Liver (tissue), 9 donors: Measurements from ENCODE around the gene CMIP. TPM values are rescaled to one million over a fixed set of nuclear protein-coding genes. Genes with fewer than 3 reads are reported as not detected.

Experiments
- DNase-seq: peaks from one replicate; pipeline ENCODE4 v3.0.0-alpha.2; 2017; ENCODE audit warnings: low spot score
- H3K27ac ChIP-seq, 2 donors: one replicate each; pipeline ENCODE4 v1.7.0; 2013; ENCODE audit warnings: inconsistent platforms in 2 of 2, low read length in 2 of 2, control low read depth in 1 of 2, low read depth in 1 of 2, mild to moderate bottlenecking in 1 of 2
- H3K27me3 ChIP-seq, 4 donors: one replicate each; pipeline versions ENCODE4 v1.6.1 to v1.7.0; 2013; ENCODE audit warnings: low read length in 3 of 4, inconsistent platforms in 1 of 4, mild to moderate bottlenecking in 1 of 4, moderate library complexity in 1 of 4; ENCODE audit not compliant: control insufficient read depth in 4 of 4, insufficient read depth in 4 of 4
- H3K36me3 ChIP-seq, 4 donors: one replicate each; pipeline versions ENCODE4 v1.6.1 to v1.7.0; 2013; ENCODE audit warnings: low read length in 3 of 4, mild to moderate bottlenecking in 3 of 4, low read depth in 1 of 4, moderate library complexity in 1 of 4; ENCODE audit not compliant: control insufficient read depth in 4 of 4, insufficient read depth in 3 of 4
- H3K4me1 ChIP-seq, 4 donors: one replicate each; pipeline versions ENCODE4 v1.6.1 to v1.7.0; 2013; ENCODE audit warnings: low read length in 3 of 4, mild to moderate bottlenecking in 3 of 4, moderate library complexity in 1 of 4; ENCODE audit not compliant: control insufficient read depth in 4 of 4, insufficient read depth in 4 of 4
- H3K4me3 ChIP-seq, 3 donors: one replicate each; pipeline versions ENCODE4 v1.6.1 to v1.7.0; 2013; ENCODE audit warnings: low read length in 3 of 3, control low read depth in 1 of 3, low read depth in 1 of 3, mild to moderate bottlenecking in 1 of 3
- H3K9ac ChIP-seq, 2 donors: one replicate each; pipeline ENCODE4 v1.7.0; 2013; ENCODE audit warnings: low read length in 2 of 2, mild to moderate bottlenecking in 2 of 2, moderate library complexity in 2 of 2, control low read depth in 1 of 2, low read depth in 1 of 2
- H3K9me3 ChIP-seq, 4 donors: one replicate each; pipeline versions ENCODE4 v1.6.1 to v1.7.0; 2013; ENCODE audit warnings: low read length in 3 of 4; ENCODE audit not compliant: control insufficient read depth in 4 of 4
- EGR1 ChIP-seq, 2 donors: IDR thresholded peaks; 2 replicates each; pipeline ENCODE4 v1.6.1; 2016 to 2018; ENCODE audit warnings: antibody characterized with exemption in 2 of 2, low read depth in 2 of 2
- FOXA1 ChIP-seq: IDR thresholded peaks from 2 replicates; pipeline ENCODE4 v1.6.1; 2016; ENCODE audit warnings: antibody characterized with exemption
- FOXA2 ChIP-seq: IDR thresholded peaks from 2 replicates; pipeline ENCODE4 v1.6.1; 2016; ENCODE audit warnings: antibody characterized with exemption
- GABPA ChIP-seq, 2 donors: IDR thresholded peaks in 1 of 2; conservative IDR thresholded peaks in 1 of 2; 2 replicates each; pipeline ENCODE4 v1.6.1; 2016; ENCODE audit warnings: antibody characterized with exemption in 2 of 2, mild to moderate bottlenecking in 1 of 2, moderate library complexity in 1 of 2
- HNF4A ChIP-seq, 2 donors: conservative IDR thresholded peaks; 2 replicates each; pipeline ENCODE4 v1.6.1; 2016; ENCODE audit warnings: antibody characterized with exemption in 2 of 2, mild to moderate bottlenecking in 2 of 2
- HNF4G ChIP-seq: IDR thresholded peaks from 2 replicates; pipeline ENCODE4 v1.6.1; 2016; ENCODE audit warnings: antibody characterized with exemption
- JUND ChIP-seq, 2 donors: IDR thresholded peaks; 2 replicates each; pipeline ENCODE4 v1.6.1; 2016; ENCODE audit warnings: antibody characterized with exemption in 2 of 2
- NR2F2 ChIP-seq: IDR thresholded peaks from 2 replicates; pipeline ENCODE4 v1.6.1; 2016; ENCODE audit warnings: antibody characterized with exemption
- RAD21 ChIP-seq, 2 donors: IDR thresholded peaks; 2 replicates each; pipeline ENCODE4 v1.6.1; 2016; ENCODE audit warnings: antibody characterized with exemption in 2 of 2, mild to moderate bottlenecking in 2 of 2
- RXRA ChIP-seq, 2 donors: IDR thresholded peaks; 2 replicates each; pipeline ENCODE4 v1.6.1; 2017 to 2018; ENCODE audit warnings: antibody characterized with exemption in 2 of 2, mild to moderate bottlenecking in 1 of 2
- SP1 ChIP-seq: IDR thresholded peaks from 2 replicates; pipeline ENCODE4 v1.6.1; 2018; ENCODE audit warnings: antibody characterized with exemption, mild to moderate bottlenecking
- TAF1 ChIP-seq: conservative IDR thresholded peaks from 2 replicates; pipeline ENCODE4 v1.6.1; 2016; ENCODE audit warnings: antibody characterized with exemption, mild to moderate bottlenecking
- YY1 ChIP-seq: IDR thresholded peaks from 2 replicates; pipeline ENCODE4 v1.6.1; 2016; ENCODE audit warnings: antibody characterized with exemption, mild to moderate bottlenecking
- WGBS: extraction: QIAGEN DNeasy Blood & Tissue Kit; methylation state at CpG from one replicate; pipeline ENCODE4 v1.1.7; 2013; 5-methylcytosine and 5-hydroxymethylcytosine counted together
- polyA plus RNA-seq, 2 donors: library from polyadenylated mRNA; stranded (reverse) in 1 of 2; unstranded in 1 of 2; fragments of 200-250 nt in 1 of 2; fragments of >200 nt in 1 of 2; fragmentation: Nextera tagmentation in 1 of 2; extraction: Ambion mirVana in 1 of 2; gene quantifications; one replicate each; pipeline versions ENCODE4 v1.2.1 to v1.2.3, GENCODE V29; 2013 to 2015
- total RNA-seq, 2 donors: library from RNA; depleted of rRNA; stranded (reverse); fragments of >200 nt; gene quantifications; one replicate each; pipeline ENCODE4 v1.2.3, GENCODE V29; 2014
- TF ChIP-seq, protein P1 (sequence below): IDR thresholded peaks from 2 replicates; pipeline ENCODE4 v1.6.1; 2016; ENCODE audit warnings: antibody characterized with exemption, mild to moderate bottlenecking
- TF ChIP-seq, protein P2 (sequence below): IDR thresholded peaks from 2 replicates; pipeline ENCODE4 v1.6.1; 2016; ENCODE audit warnings: antibody characterized with exemption
- TF ChIP-seq, protein P3 (sequence below): IDR thresholded peaks from 2 replicates; pipeline ENCODE4 v1.6.1; 2016; ENCODE audit warnings: antibody characterized with exemption
- TF ChIP-seq, protein P4 (sequence below): fragments of 150-350 bp; IDR thresholded peaks from 2 replicates; pipeline ENCODE4 v1.5.1; 2017; ENCODE audit warnings: improper control_type of control experiment, low read depth, low read length; ENCODE audit not compliant: missing input control
- donor health status: healthy.
- donor health status: healthy.
- donor health status: healthy.
- donor health status: healthy.
- donor health status: healthy.

Gene CMIP
- total and polyA plus RNA-seq, 4 donors = 1.7 to 15.6 (median 10.1) TPM

DNA sequence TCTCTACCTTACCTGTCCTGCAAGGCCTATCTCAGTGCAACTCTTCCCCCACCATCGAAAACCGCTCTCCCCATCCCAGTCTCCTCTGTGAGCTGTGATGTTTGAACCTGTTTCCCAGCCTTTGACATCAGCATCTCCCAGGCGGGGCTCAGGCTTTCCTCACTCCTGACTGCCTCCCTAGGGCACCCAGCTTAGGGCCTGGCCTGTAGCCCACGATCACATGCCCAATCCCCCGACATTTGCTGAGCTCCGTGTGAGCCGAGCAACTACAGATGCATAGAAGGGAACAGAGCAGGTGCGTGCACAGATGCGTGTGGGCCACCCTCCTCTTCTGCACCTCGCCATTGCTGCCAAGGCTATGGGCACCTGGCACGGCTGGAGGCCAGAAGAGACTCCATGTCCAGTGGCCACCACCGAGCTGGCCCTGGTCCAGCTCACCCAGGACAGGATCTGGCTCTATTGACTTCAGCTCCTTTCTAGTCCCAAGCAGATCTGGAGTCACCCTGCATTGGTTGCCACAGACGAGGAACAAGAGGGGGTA, 35.5 kb upstream of the CMIP start (continued):
- TF ChIP-seq, protein P1, sequence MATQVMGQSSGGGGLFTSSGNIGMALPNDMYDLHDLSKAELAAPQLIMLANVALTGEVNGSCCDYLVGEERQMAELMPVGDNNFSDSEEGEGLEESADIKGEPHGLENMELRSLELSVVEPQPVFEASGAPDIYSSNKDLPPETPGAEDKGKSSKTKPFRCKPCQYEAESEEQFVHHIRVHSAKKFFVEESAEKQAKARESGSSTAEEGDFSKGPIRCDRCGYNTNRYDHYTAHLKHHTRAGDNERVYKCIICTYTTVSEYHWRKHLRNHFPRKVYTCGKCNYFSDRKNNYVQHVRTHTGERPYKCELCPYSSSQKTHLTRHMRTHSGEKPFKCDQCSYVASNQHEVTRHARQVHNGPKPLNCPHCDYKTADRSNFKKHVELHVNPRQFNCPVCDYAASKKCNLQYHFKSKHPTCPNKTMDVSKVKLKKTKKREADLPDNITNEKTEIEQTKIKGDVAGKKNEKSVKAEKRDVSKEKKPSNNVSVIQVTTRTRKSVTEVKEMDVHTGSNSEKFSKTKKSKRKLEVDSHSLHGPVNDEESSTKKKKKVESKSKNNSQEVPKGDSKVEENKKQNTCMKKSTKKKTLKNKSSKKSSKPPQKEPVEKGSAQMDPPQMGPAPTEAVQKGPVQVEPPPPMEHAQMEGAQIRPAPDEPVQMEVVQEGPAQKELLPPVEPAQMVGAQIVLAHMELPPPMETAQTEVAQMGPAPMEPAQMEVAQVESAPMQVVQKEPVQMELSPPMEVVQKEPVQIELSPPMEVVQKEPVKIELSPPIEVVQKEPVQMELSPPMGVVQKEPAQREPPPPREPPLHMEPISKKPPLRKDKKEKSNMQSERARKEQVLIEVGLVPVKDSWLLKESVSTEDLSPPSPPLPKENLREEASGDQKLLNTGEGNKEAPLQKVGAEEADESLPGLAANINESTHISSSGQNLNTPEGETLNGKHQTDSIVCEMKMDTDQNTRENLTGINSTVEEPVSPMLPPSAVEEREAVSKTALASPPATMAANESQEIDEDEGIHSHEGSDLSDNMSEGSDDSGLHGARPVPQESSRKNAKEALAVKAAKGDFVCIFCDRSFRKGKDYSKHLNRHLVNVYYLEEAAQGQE = no peak
- TF ChIP-seq, protein P2, sequence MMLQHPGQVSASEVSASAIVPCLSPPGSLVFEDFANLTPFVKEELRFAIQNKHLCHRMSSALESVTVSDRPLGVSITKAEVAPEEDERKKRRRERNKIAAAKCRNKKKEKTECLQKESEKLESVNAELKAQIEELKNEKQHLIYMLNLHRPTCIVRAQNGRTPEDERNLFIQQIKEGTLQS = no peak

DNA sequence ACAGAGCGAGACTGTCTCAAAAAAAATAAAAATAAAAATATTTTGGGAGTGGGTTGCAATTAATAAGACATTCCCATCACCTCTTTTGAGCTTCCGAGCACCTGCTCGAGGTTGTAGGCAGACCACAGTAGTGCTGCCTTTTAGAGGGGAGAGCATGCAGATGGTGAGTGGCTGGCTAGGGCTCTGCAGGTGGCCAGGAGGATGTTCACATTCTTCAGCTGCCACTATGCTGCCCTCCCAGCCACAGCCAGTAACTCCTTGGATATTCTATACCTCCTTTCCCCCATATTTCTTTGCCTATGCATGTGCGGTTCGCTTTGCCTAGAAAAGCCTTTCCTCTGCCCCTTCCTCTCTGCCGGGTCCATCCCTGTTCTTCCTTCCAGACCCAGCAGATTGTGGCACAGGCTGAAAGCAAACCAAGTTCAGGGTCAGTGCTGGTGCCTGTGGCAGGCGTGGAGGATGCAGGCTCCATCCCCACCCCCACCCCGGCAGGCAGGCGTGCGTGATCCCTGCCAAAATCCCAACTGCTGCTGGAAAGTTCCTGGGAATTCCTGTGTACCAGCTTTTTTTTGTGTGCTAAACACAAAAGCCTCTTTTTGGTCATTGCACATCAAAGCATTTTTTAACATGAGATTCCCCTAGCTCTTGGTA, 33.8 kb upstream of the CMIP start:
- Histone ChIP-seq H3K4me3 (no peak overlapping the region), H3K27me3 (no peaks in the 10 kb centered on the region), H3K36me3 (no peaks in the 10 kb centered on the region), H3K9me3 (no peaks in the 10 kb centered on the region), H3K27ac (no peak overlapping the region), H3K9ac (no peak overlapping the region), H3K4me1 (no peaks in the 10 kb centered on the region)
- no peak for DNase-seq
- TF ChIP-seq NR2F2 = no peak
- TF ChIP-seq, protein P3, sequence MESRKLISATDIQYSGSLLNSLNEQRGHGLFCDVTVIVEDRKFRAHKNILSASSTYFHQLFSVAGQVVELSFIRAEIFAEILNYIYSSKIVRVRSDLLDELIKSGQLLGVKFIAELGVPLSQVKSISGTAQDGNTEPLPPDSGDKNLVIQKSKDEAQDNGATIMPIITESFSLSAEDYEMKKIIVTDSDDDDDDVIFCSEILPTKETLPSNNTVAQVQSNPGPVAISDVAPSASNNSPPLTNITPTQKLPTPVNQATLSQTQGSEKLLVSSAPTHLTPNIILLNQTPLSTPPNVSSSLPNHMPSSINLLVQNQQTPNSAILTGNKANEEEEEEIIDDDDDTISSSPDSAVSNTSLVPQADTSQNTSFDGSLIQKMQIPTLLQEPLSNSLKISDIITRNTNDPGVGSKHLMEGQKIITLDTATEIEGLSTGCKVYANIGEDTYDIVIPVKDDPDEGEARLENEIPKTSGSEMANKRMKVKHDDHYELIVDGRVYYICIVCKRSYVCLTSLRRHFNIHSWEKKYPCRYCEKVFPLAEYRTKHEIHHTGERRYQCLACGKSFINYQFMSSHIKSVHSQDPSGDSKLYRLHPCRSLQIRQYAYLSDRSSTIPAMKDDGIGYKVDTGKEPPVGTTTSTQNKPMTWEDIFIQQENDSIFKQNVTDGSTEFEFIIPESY = no peak
- no peak for TF ChIP-seq HNF4G
- no peak for TF ChIP-seq SP1
- no peak for TF ChIP-seq HNF4A (conservative IDR thresholded peaks at IDR 0.05)
- 62% methylated on average over 10 of the region's 10 CpGs for WGBS

DNA sequence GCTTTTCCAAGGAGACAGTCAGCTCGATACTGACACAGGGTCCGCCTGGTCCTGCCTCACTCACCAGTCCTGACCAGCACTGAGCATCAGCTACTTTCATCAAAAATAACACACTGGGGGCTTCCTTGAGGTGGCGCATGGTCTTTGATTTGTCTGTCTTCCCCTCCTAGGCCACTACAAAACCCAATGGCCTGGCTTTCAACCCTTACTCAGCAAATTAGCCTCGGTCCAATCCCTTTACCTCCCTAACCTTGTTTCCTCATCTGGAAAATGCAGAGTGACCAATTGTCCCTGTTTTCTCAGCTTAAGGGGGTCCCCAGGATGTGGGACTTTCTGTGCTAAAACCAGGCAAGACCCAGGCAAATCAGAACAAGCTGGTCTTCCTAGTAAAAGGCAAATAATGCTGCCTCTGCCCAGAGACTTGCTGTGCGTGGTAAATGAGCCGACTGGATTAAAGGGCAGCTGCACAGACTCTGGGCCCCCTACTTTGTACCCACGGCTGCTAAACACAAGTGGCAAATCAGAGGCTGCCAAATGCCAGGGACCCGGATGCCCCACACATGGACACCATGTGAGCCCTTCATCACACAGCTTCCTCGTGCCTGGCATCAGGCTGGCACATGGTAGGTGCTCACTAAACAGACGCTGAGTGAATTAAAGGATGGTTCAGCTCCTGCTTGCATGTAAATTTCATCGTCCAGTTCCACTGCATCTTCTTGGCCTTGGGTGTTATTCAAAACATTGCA, 31.2 kb upstream of the CMIP start:
- Histone ChIP-seq H3K9me3 (no peaks in the 10 kb centered on the region), H3K9ac (no peak overlapping the region), H3K27ac (no peak overlapping the region), H3K4me1 (no peaks in the 10 kb centered on the region), H3K27me3 (no peaks in the 10 kb centered on the region), H3K4me3 (no peak overlapping the region), H3K36me3 (no peaks in the 10 kb centered on the region)
- WGBS = 92% methylated on average over 11 of the region's 11 CpGs
- DNase-seq = no peak
- no peak for TF ChIP-seq RXRA (IDR thresholded peaks at IDR 0.05)
- TF ChIP-seq RAD21 (IDR thresholded peaks at IDR 0.05) = no peak
- TF ChIP-seq, protein P3 = no peak
- TF ChIP-seq YY1 = no peak
- TF ChIP-seq GABPA (IDR thresholded peaks at IDR 0.05 in 1 of 2, conservative IDR thresholded peaks at IDR 0.05 in 1 of 2) = no peak
- no peak for TF ChIP-seq EGR1 (IDR thresholded peaks at IDR 0.05; ENCODE audit: low read depth in 2 of 2)
- TF ChIP-seq FOXA1 = no peak
- TF ChIP-seq, protein P4, sequence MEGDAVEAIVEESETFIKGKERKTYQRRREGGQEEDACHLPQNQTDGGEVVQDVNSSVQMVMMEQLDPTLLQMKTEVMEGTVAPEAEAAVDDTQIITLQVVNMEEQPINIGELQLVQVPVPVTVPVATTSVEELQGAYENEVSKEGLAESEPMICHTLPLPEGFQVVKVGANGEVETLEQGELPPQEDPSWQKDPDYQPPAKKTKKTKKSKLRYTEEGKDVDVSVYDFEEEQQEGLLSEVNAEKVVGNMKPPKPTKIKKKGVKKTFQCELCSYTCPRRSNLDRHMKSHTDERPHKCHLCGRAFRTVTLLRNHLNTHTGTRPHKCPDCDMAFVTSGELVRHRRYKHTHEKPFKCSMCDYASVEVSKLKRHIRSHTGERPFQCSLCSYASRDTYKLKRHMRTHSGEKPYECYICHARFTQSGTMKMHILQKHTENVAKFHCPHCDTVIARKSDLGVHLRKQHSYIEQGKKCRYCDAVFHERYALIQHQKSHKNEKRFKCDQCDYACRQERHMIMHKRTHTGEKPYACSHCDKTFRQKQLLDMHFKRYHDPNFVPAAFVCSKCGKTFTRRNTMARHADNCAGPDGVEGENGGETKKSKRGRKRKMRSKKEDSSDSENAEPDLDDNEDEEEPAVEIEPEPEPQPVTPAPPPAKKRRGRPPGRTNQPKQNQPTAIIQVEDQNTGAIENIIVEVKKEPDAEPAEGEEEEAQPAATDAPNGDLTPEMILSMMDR = no peak
- no peak for TF ChIP-seq JUND (IDR thresholded peaks at IDR 0.05)
- no peak for TF ChIP-seq FOXA2
- no peak for TF ChIP-seq TAF1
- TF ChIP-seq NR2F2 = no peak
- TF ChIP-seq, protein P2 = no peak
- no peak for TF ChIP-seq SP1
- TF ChIP-seq HNF4G = no peak
